ENCODE measurements around the gene SH2D6.
A peak's percentile ranks its signal among the peaks of the same experiment; 100 is the strongest.
"Not testable (repeated sequence)": the region's sequence is repeated elsewhere in the genome, so short reads cannot be mapped to it uniquely, and the experiment has no call there.

SH2D6 gene

GRCh38 chr2:85418132-85419008 is at the start of gene SH2D6:
TSS of gene SH2D6 (plus strand) at chr2:85418714. CDS start at chr2:85429466, 10,752 bp downstream.
- DNase-seq: peak; percentile 89

- DNase-seq: no peak
Observed at GRCh38 chr2:85368921-85369320, 49.6 kb upstream of the SH2D6 start.

DNA sequence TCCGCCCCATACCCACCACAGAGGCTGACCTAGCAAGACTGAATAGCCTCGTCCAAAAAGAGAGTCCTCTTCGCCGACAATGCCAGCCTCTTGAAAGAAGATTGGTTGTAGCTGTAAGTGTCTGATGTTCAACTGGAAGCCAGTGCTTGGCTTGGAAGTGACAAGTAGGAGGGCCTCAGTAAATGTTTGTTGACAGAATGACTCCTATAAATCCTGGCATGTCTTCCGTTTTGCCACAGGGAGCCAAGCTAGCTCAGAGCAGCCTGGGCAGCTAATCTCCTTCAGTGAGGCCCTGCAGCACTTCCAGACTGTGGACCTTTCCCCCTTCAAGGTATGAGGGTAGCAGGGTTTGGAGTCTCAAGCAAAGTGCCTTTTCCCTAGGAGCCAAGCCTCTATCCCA is 49.0 kb upstream of the SH2D6 start:
- DNase-seq: no peak

- no peak for DNase-seq
Observed at GRCh38 chr2:85371045-85371444, 47.5 kb upstream of the SH2D6 start.

GRCh38 chr2:85376291-85377065 is 42.0 kb upstream of the SH2D6 start:
- no peak for DNase-seq

DNA sequence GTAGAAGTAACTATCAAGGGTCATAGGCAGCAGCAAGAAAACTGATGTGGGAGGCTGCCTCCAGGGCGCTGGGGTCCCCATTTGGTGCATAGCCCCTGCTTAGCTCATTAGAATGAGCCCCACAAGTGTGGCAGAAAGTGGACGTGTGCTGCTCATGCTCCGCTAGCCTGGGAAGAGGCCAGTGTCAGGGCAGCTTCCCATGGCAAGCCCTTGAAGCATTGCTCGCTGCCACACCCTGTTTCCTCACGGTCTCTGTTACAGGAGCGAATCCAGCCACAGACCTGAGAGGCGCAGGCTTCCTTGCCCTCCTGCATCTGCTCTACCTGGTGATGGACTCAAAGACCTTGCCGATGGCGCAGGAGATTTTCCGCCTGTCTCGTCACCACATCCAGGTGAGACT is 41.4 kb upstream of the SH2D6 start:
- no peak for DNase-seq

- no peak for DNase-seq
Observed at GRCh38 chr2:85378257-85378656, 40.3 kb upstream of the SH2D6 start.

DNA sequence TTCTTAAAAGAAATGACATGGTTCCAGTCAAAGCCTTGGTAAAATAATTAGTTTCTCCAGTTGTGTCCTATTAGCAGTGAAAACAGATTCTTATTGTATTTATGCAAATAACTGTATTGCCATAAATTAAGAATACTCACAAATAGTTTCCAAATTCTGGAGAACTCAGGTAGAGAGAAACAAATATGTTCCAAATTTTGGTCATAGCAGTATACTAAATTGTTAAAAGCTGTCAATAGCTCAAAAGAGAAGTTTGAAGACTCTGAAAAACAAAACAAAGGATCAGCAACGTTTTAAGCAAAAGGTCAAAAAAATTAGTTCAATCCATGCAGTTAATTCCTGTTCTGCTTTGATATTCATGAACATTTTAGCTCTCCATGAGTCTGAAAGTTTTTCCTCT is 38.5 kb upstream of the SH2D6 start:
- no peak for DNase-seq

DNA sequence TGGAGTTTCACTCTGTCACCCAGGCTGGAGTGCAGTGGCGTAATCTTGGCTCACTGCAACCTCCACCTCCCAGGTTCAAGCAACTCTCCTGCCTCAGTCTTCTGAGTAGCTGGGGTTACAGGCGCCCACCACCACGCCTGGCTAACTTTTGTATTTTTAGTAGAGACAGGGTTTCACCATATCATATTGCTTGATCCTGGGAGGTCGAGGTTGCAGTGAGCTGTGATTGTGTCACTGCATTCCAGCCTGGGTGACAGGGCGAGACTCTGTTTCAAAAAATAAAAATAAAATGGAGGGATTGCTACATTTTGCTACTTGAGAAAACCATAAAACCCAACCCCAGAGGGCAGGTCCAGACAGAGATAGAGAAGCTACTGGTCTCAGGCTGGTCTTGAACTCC is 35.4 kb upstream of the SH2D6 start:
- DNase-seq: not testable (repeated sequence)

GRCh38 chr2:85383850-85384249 is 34.7 kb upstream of the SH2D6 start:
- DNase-seq: no peak

DNA sequence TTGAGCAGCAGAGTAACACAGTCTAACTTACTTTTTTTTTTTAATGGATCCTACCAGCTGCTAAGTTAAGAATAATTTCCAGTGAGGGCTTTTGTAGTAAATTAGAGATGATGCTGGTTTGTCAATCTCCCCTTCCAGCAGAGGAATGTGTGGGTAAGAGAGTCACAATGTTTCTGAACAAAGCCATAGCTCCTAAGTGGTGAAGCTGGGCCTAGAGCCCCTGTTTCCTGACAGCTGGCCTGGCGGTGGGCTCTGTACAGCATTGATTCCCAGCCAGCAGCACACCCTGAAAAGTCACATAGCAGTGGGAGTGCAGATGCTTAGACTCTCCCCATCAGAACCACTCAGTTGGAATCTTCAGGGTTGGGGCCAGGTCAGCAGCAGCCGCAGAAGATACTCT is 32.8 kb upstream of the SH2D6 start:
- no peak for DNase-seq

DNA sequence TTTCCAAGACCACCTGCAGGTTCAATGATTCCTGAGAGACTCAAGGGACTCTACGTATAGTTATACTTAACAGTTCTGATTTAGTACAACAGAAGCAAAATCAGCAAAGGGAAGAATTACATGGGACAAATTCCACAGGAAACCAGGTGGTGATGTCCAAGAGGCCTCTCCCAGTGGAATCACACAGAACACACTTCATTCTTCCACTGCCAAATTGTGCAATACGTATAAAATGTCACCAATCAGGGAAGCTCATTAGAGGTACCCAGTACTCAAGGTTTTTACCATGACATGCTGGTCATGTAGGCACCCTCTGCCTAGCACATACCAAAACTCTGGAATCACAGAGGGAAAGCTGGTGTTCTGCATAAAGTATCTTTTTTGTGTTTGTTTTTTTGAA is 30.8 kb upstream of the SH2D6 start:
- no peak for DNase-seq

DNA sequence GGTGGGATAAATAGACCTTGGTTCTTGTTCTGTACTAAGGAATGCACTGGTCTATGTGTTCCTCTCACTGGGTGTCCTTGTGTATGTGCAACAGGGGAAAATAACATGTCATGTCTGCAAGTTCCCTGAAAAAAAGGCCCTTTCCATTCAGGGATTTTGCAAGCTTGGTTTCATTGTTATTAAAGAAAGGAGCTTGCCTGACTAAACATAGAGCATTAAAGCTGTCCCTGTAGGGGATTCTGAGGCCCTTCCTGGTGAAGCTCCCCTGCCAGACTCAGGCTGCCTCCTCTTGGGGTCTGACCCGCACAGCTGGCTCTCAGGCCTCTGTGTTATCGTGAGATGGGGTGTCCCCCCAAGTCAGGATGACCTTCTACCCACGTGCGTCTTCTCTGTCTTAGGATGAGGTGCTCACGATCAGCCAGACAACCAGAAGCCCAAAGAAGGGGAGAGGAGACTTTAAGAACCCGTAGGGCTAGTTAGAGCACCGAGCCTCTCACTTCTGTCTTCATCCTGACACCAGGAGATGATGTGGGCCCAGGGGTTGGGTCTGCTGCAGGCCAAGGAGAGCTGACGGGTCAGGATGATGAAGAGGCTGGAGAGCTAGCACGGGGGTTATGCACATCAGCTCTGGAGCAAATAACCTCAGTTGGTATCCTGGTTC is 29.5 kb upstream of the SH2D6 start:
- no peak for DNase-seq

- peak; percentile 75 for DNase-seq
Observed at GRCh38 chr2:85390941-85391669, 27.4 kb upstream of the SH2D6 start.

- no peak for DNase-seq
Observed at GRCh38 chr2:85393836-85394235, 24.7 kb upstream of the SH2D6 start.

DNA sequence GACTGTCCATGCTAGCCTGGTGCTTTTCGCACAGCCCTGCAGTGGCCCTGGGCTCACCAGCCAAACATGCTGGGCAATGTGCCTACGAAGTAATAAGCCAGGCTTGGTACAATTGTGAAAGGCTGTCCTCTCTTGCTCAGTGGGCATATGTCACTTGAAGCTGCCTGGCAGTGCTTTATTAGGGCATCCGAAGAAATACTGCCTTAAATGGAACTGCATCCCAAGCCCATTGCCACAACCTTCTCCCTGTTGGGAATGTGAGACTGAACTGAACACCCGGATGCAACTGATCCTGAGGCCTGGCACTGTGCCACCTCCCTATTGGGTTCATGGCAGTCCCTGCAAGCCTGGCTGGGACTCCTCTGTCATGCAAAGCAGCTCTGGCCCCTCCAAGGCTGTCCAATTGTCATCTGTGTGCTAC is 24.2 kb upstream of the SH2D6 start:
- no peak for DNase-seq

DNA sequence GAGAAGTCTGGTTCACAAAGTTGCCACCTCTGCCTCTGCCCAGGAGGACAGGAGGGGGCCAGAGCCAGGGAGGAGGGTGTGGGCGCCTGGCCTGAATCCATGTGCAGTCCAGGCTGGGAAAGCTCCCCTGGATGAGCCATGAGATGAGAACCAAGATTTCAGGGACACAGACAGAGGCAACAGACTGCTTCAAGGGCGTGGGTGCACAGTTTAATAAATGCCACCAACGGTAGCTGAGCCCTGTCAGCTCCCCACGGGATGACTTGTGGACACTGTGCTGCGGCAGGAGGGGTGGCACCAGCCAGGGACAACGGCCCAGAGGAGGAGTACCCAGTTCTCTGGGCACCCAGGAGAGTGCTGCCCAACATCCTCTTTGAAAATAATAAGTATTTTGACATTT is 23.5 kb upstream of the SH2D6 start:
- no peak for DNase-seq

DNA sequence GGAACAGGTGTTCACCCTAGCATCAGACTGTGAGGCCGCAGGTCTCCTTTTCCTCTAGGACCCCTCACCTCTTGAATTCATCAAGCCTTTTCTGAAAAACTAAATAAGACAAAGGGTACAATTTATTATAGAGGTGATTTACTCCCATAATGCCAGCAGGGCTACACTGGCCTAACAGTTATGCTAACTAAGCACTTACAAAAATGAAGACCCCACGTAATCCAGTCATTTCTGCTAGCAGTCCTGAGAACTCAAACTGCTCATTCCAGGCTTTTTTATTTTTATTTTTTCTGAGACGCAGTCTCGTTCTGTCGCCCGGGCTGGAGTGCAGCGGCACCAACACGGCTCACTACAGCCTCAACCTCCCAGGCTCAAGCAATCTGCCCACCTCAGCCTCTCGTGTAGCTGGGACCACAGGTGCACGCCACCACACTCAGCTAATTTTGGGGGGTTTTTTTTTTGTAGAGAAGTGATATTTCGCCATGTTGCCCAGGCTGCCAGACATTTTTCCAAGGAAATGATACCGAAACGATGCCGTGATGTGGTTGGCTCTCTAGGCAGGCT is 22.5 kb upstream of the SH2D6 start:
- DNase-seq: no peak

DNA sequence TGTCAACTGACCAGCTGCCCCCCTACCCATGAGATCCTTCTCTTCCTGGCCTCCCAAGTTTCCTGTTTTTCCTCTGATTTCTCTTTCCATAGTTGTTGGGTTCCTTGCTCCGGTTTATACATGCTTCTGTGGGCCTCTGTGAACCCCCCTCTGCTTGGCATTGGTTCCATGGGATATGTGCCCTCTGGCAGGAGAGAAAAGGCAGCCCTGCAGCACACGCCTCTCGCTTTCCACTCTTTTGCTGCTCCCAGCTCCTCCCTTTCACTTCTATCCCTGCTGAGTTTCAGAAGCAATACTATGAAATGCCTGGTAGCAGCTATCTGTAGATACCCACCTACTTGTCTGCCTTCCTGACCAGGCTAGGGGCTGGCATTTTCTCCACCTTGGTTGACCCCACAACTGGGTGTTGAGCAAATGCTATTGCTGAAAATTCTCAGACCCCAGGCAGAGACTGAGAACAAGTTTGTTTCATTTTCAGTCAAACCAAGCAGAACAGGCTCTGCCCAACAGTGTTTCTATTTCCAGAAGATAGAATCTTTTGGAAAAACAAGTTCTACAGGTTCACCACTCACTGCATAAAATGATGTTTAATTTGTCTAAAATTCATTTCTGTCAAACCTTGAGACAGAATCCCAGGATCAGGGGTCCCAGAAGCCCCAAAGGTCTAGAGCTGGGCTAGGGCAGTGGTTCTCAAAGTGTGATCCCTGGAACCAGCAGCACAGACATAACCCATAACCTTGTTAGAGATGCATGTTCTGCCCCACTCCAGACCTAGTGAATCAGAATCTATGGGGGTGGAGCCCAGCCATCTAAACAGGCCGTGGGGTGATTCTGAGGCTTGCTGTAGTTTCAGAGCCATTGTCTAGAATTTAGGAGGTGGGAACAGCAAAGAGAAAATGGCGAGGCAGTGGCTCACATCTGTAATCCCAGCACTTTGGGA is 21.7 kb upstream of the SH2D6 start:
- no peak for DNase-seq

DNA sequence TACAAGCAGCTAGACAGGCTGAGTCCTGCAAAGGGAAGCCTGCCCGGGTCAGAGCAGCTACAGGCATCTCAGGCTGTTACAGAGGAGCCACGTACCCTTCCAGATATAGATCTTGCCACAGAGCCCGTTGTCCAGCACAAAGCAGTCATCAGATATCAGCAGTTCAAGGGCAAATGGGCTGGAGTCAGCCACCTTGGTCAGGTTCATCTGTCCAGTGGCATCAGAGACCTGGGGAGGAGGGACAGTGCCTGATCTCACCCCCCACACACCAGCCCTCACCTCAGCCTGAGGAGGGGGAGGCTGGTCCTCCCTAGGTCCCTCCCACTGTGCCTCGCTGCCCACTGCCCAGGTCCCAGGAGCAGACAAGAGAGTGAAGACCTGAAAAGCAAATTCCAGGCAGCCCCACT is 20.6 kb upstream of the SH2D6 start:
- DNase-seq: no peak

DNA sequence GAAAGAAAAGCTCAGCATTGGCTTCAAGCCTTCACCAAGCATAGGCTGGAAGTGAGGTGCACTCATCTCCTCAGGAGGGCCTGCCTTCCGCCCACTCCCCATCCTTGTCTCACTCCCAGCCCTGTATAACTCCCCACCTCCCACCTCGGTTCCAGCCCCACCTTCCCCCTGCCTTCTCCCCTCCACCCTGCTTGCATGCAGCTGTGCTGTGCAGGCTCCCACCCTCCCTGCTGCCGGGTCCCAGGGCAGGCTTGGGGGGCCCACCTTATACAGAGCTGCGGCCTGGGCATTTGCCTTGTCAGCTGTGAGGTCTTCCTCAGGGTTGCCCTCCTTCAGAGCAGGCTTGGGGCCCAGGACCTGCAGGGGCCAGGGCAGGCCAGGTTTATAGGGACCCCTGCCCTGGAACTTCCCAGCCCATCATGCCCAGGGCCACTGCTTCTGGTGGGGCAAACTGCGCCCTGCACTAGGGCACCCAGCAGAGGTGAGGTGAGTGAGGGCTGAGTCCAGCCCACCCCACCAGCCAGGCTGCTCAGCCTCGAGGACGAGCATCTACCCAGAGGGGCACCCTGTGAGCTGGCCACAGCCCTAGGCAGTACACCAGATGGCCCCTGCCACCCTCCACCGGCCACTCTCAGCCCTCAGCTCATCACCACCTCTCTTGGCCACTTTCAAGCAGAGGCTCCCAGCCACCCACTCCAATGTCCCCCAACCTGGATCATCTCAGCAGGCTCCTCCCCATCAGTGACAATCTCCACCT is 19.9 kb upstream of the SH2D6 start:
- no peak for DNase-seq
